HEK293T (cell line): Measurements from ENCODE around the gene FN3KRP.

ENCODE experiments used
- FOXA1 ChIP-seq: fragments of 450-650 bp; IDR thresholded peaks from 2 replicates; pipeline ENCODE4 v1.6.1; 2016; ENCODE audit warnings: mild to moderate bottlenecking
- HDGF ChIP-seq: fragments of 450-650 bp; IDR thresholded peaks from 2 replicates; pipeline ENCODE4 v1.6.1; 2017; ENCODE audit warnings: antibody characterized with exemption, borderline replicate concordance
- SP1 ChIP-seq: fragments of 450-650 bp; IDR thresholded peaks from 2 replicates; pipeline ENCODE4 v1.6.1; 2017
- SUZ12 ChIP-seq: fragments of 450-650 bp; IDR thresholded peaks from 2 replicates; pipeline ENCODE4 v1.6.1; 2016; ENCODE audit warnings: mild to moderate bottlenecking
- TARDBP ChIP-seq: fragments of 450-650 bp; IDR thresholded peaks from 2 replicates; pipeline ENCODE4 v1.6.1; 2016
- ZNF384 ChIP-seq: fragments of 450-650 bp; IDR thresholded peaks from 2 replicates; pipeline ENCODE4 v1.6.1; 2016

GRCh38 chr17:82754297-82755208 is 38.0 kb downstream of the FN3KRP start:
- TF ChIP-seq TARDBP: no peak
- TF ChIP-seq HDGF: no peak
- TF ChIP-seq FOXA1: no peak
- no peak for TF ChIP-seq SP1
- no peak for TF ChIP-seq ZNF384
- TF ChIP-seq SUZ12: no peak
